ENCODE measurements around the gene OBI1. TPM values are rescaled to one million over a fixed set of nuclear protein-coding genes. Genes with fewer than 3 reads are reported as not detected.

Gene OBI1
- polyA plus RNA-seq, 2 of the 4 experiments (the other 2 are of a cell fraction) = 8.7 to 13.9 TPM

DNA sequence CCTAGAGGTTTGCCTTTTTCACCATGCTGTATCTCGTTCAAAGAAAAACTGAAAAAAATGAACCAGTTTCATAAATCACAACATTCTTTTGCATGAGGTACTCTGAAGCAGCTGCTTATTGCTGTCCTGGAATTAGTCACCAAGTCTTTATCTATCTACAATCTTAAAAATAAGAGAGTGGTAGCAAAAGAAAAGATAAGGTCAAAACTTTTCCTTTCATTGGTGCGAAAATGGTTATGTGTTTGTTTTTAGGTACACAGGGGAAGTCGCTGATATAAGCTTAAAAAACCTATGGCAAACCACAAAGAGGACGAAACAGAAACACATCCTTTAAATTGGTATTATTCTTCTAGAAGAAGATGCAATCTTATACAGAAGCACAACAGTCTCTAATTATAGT is 20.7 kb downstream of the OBI1 start (continued):
- TF ChIP-seq CEBPB (IDR thresholded peaks at IDR 0.05) (no peak), ZFP36 (IDR thresholded peaks at IDR 0.05; ENCODE audit: borderline replicate concordance, partially characterized antibody) (no peak), JUNB (IDR thresholded peaks at IDR 0.05) (no peak), USF2 (IDR thresholded peaks at IDR 0.05) (no peak)
- TF ChIP-seq, protein P1, sequence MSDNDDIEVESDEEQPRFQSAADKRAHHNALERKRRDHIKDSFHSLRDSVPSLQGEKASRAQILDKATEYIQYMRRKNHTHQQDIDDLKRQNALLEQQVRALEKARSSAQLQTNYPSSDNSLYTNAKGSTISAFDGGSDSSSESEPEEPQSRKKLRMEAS (IDR thresholded peaks at IDR 0.05) = no peak

DNA sequence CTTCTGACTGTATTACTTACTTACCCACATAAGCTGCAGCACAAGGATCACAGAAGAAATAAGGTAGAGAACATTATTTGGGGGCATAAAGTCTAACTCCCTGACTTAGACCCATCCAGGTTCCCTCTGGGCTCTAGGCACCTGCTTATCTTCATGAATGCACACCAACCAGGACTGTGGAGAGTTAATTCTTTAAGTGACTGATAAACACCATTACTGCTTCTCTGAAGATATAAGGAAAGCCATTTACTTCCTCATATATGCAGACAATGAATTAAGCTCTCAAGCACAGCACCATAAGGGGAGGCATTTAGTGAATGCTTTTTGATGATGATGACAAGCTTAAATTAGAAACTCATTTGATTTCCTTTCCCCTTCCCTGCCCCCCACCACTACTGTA is 22.5 kb downstream of the OBI1 start:
- Histone ChIP-seq H3K27ac (no peak overlapping the region), H3K9me3 (no peaks in the 10 kb centered on the region), H3K4me1 (no peaks in the 10 kb centered on the region), H3K4me2 (no peak overlapping the region), H3K4me3 (no peak overlapping the region)
- TF ChIP-seq KDM5A (IDR thresholded peaks at IDR 0.05) = no peak
- TF ChIP-seq, protein P2, sequence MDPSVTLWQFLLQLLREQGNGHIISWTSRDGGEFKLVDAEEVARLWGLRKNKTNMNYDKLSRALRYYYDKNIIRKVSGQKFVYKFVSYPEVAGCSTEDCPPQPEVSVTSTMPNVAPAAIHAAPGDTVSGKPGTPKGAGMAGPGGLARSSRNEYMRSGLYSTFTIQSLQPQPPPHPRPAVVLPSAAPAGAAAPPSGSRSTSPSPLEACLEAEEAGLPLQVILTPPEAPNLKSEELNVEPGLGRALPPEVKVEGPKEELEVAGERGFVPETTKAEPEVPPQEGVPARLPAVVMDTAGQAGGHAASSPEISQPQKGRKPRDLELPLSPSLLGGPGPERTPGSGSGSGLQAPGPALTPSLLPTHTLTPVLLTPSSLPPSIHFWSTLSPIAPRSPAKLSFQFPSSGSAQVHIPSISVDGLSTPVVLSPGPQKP (IDR thresholded peaks at IDR 0.05; ENCODE audit: low read depth, low read length) = no peak
- TF ChIP-seq HOXA7 (CRISPR knock-in tag; IDR thresholded peaks at IDR 0.05) = no peak
- TF ChIP-seq, protein P3, sequence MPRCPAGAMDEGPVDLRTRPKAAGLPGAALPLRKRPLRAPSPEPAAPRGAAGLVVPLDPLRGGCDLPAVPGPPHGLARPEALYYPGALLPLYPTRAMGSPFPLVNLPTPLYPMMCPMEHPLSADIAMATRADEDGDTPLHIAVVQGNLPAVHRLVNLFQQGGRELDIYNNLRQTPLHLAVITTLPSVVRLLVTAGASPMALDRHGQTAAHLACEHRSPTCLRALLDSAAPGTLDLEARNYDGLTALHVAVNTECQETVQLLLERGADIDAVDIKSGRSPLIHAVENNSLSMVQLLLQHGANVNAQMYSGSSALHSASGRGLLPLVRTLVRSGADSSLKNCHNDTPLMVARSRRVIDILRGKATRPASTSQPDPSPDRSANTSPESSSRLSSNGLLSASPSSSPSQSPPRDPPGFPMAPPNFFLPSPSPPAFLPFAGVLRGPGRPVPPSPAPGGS (IDR thresholded peaks at IDR 0.05) = no peak
- TF ChIP-seq HES2 (IDR thresholded peaks at IDR 0.05) = no peak
- TF ChIP-seq ESRRA (IDR thresholded peaks at IDR 0.05; ENCODE audit: borderline replicate concordance, low read length) = no peak
- no peak for TF ChIP-seq PHF8 (IDR thresholded peaks at IDR 0.05; ENCODE audit: borderline replicate concordance, low read depth)
- POLR2A ChIA-PET = no interaction called here
- ATAC-seq (no peak), FAIRE-seq (no peak), DNase-seq (ENCODE audit: low read depth in 1 of 2, low spot score in 1 of 2) (no peak)
- CTCF ChIA-PET = interaction anchor here (1.1 kb wide), 1 partner anchor 19 kb away, joined by 3 read pairs; no protein-coding TSS in a partner anchor

DNA sequence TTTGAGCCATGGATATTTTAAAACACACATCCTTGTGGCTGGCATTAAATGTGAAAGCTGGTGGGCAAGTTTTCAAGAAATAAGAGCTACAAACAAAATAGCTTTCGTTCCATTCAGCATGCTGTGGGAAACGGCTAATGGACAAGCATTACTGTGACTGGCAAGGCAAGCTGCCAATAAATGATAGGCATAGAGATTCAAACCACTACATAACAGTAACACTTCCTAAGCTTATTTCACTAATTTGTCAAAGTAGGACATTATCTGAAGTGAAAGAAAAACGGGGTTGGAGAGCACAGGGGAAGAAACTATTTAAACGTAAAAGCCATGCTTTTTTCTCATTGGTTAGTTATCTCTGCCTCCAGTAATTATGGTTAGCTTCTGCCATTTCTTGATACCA is 26.0 kb downstream of the OBI1 start:
- Histone ChIP-seq H3K4me2 (no peak overlapping the region), H3K4me1 (no peaks in the 10 kb centered on the region), H3K4me3 (no peak overlapping the region), H3K27ac (no peak overlapping the region), H3K9me3 (no peaks in the 10 kb centered on the region)
- ATAC-seq (no peak), FAIRE-seq (no peak), DNase-seq (ENCODE audit: low read depth in 1 of 2, low spot score in 1 of 2) (no peak)
- ChIA-PET CTCF (interaction anchor here (1.3 kb wide), 1 partner anchor 12 kb away, joined by 3 read pairs; no protein-coding TSS in a partner anchor), POLR2A (no interaction called here)
- 90% methylated on average over 4 of the region's 4 CpGs for WGBS (ENCODE audit: missing lambda C conversion rate)
- TF ChIP-seq SREBF2 (IDR thresholded peaks at IDR 0.05) (no peak), NR3C1 (IDR thresholded peaks at IDR 0.05) (no peak), TFCP2L1 (CRISPR knock-in tag; IDR thresholded peaks at IDR 0.05) (no peak), SMC3 (IDR thresholded peaks at IDR 0.05) (no peak), NFE2L2 (conservative IDR thresholded peaks at IDR 0.05; ENCODE audit: low read length) (no peak)
- TF ChIP-seq, protein P4, sequence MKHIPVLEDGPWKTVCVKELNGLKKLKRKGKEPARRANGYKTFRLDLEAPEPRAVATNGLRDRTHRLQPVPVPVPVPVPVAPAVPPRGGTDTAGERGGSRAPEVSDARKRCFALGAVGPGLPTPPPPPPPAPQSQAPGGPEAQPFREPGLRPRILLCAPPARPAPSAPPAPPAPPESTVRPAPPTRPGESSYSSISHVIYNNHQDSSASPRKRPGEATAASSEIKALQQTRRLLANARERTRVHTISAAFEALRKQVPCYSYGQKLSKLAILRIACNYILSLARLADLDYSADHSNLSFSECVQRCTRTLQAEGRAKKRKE (CRISPR knock-in tag; IDR thresholded peaks at IDR 0.05; ENCODE audit: low read depth) = no peak
- TF ChIP-seq, protein P1 (IDR thresholded peaks at IDR 0.05) = no peak
